Ascending aorta (tissue), 2 donors: ENCODE results near the gene PCDH9. TPM values are rescaled to one million over a fixed set of nuclear protein-coding genes. Genes with fewer than 3 reads are reported as not detected.

ENCODE experiments used
- DNase-seq, 2 donors: peaks; one replicate each; pipeline ENCODE4 v3.0.0-alpha.2; 2019; ENCODE audit warnings: low spot score in 2 of 2
- H3K27ac ChIP-seq, 2 donors: fragments of 200-600 bp; sonication (generic); one replicate each; pipeline ENCODE4 v1.5.1; 2016 to 2017; ENCODE audit warnings: mild to moderate bottlenecking in 1 of 2
- H3K27me3 ChIP-seq: fragments of 200-600 bp; sonication (generic); one replicate; pipeline ENCODE4 v1.5.1; 2017
- H3K36me3 ChIP-seq, 2 donors: fragments of 200-600 bp; sonication (generic); one replicate each; pipeline ENCODE4 v1.5.1; 2016
- H3K4me1 ChIP-seq, 2 donors: fragments of 200-600 bp; sonication (generic); one replicate each; pipeline ENCODE4 v1.5.1; 2016 to 2017; ENCODE audit warnings: mild to moderate bottlenecking in 1 of 2
- H3K4me3 ChIP-seq, 2 donors: fragments of 200-600 bp; sonication (generic); one replicate each; pipeline ENCODE4 v1.5.1; 2016 to 2017; ENCODE audit warnings: mild to moderate bottlenecking in 1 of 2
- H3K9me3 ChIP-seq, 2 donors: fragments of 200-600 bp; sonication (generic); one replicate each; pipeline ENCODE4 v1.5.1; 2016
- CTCF ChIP-seq, 3 experiments: fragments of 200-600 bp in 2 of 3; fragments of 450-650 bp in 1 of 3; sonication (generic) in 2 of 3; IDR thresholded peaks; one replicate each; pipeline ENCODE4 v1.5.1; 2016 to 2019; ENCODE audit warnings: antibody characterized with exemption in 3 of 3, mild to moderate bottlenecking in 1 of 3, moderate library complexity in 1 of 3
- intact Hi-C: fragments of 100-400 bp; cut with DNase I; formaldehyde crosslinking; loops from one replicate; pipeline ENCODE4 v1.15.1; 2023
- total RNA-seq: library from RNA; depleted of rRNA; stranded (reverse); fragments of >200 nt; gene quantifications from one replicate; pipeline ENCODE4 v1.1.0, GENCODE V29; 2016

The PCDH9 gene
- total RNA-seq, 1 donor from 2014 or later: 3.6 TPM

DNA sequence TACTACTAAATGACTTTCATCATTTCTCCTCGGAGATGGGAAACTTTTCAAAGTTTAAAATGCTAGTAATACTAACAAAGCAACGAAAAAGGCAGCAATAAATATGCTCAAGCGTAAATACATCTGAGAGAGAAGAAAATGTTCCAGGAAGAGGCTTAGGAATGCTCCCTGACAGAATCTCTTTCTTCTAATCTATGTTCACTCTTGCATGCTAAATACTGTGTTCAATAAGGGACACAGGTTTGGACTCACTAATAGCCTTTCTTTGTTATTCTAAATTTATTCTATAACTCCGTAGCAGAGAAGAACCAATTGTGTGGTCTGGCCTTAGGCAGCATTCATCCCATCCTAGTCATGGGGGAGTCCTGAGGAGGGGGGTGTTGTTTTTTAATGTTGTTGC lies 823.0 kb downstream of the PCDH9 start:
- DNase-seq: no peak
- Histone ChIP-seq H3K27me3 (no peaks in the 10 kb centered on the region), H3K9me3 (no peaks in the 10 kb centered on the region), H3K27ac (no peak overlapping the region), H3K4me1 (no peaks in the 10 kb centered on the region), H3K36me3 (no peaks in the 10 kb centered on the region), H3K4me3 (no peak overlapping the region)
- TF ChIP-seq CTCF (IDR thresholded peaks at IDR 0.05): no peak
- intact Hi-C loops: no loop called here

- Histone ChIP-seq H3K4me3 (no peak overlapping the region), H3K4me1 (no peaks in the 10 kb centered on the region), H3K9me3 (no peaks in the 10 kb centered on the region), H3K27ac (no peak overlapping the region), H3K27me3 (no peaks in the 10 kb centered on the region), H3K36me3 (no peaks in the 10 kb centered on the region)
- intact Hi-C loops: no loop called here
- no peak for DNase-seq
- no peak for TF ChIP-seq CTCF (IDR thresholded peaks at IDR 0.05)
Measured at GRCh38 chr13:66405908-66406802, 824.0 kb downstream of the PCDH9 start.

- TF ChIP-seq CTCF (IDR thresholded peaks at IDR 0.05): no peak
- H3K9me3 ChIP-seq: no peaks in the 10 kb centered on the region
- H3K36me3 ChIP-seq: no peaks in the 10 kb centered on the region
- no peak overlapping the region for H3K4me3 ChIP-seq
- intact Hi-C loops: no loop called here
- H3K27ac ChIP-seq: no peak overlapping the region
- DNase-seq: no peak
- no peaks in the 10 kb centered on the region for H3K4me1 ChIP-seq
- H3K27me3 ChIP-seq: no peaks in the 10 kb centered on the region
Measured at GRCh38 chr13:66402546-66402945, 827.6 kb downstream of the PCDH9 start.

DNA sequence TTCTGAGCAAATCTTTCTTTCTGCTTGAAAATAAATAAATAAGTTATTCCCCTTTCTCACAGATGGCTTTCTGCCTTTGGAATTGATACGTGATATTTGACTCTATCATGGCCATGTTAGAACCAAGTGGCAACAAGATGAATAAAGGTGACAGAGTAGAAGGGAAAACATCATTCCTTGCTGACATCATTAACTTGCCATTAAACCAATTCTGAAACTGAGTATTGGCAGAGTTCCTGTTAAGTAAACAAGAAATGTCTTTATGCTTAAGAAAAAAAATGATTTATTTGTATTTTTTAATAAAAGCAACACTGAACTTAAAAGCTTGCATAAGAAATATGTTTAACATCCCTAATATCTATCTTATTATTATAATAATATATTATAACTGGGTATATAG lies 828.1 kb downstream of the PCDH9 start:
- no peak overlapping the region for H3K4me3 ChIP-seq
- H3K27ac ChIP-seq: no peak overlapping the region
- H3K36me3 ChIP-seq: no peaks in the 10 kb centered on the region
- no peaks in the 10 kb centered on the region for H3K4me1 ChIP-seq
- H3K9me3 ChIP-seq: no peaks in the 10 kb centered on the region
- no peak for DNase-seq
- intact Hi-C loops: no loop called here
- no peaks in the 10 kb centered on the region for H3K27me3 ChIP-seq
- TF ChIP-seq CTCF (IDR thresholded peaks at IDR 0.05): no peak

GRCh38 chr13:66400292-66400691 lies 829.8 kb downstream of the PCDH9 start:
- no peak for TF ChIP-seq CTCF (IDR thresholded peaks at IDR 0.05)
- Histone ChIP-seq H3K36me3 (no peaks in the 10 kb centered on the region), H3K27me3 (no peaks in the 10 kb centered on the region), H3K4me3 (no peak overlapping the region), H3K9me3 (no peaks in the 10 kb centered on the region), H3K27ac (no peak overlapping the region), H3K4me1 (no peaks in the 10 kb centered on the region)
- DNase-seq: no peak
- intact Hi-C loops: no loop called here
